GM12878 (cell line): ENCODE data around the gene PCSK6. TPM values are rescaled to one million over a fixed set of nuclear protein-coding genes. Genes with fewer than 3 reads are reported as not detected.

ENCODE experiments used
- ATAC-seq: fragments of 200-7000 bp; cut with Tn5 transposase; 3 replicates; pipeline ENCODE4 v1.9.1; 2020; ENCODE audit warnings: mild to moderate bottlenecking, moderate library complexity
- BruUV-seq: library from RNA; stranded (reverse); fragments of 400-500 nt; replicated peaks from 2 replicates; lab custom pipeline; 2021; lab: Mats Ljungman, UMichigan
- CTCF ChIA-PET: fragments of 300-600 bp; sonication (Branson Sonifier 250); formaldehyde crosslinking; extraction: SDS; loops from one replicate; lab custom pipeline; 2021; ENCODE audit warnings: inconsistent platforms; lab: Yijun Ruan, JAX
- POLR2A ChIA-PET: fragments of 350-600 bp; formaldehyde crosslinking; extraction: SDS; loops from one replicate; lab custom pipeline; 2021; ENCODE audit warnings: inconsistent platforms; lab: Charles Lee
- RAD21 ChIA-PET: fragments of 300-600 bp; sonication (Branson Sonifier 250); formaldehyde crosslinking; loops from one replicate; lab custom pipeline; 2023; ENCODE audit warnings: antibody characterized with exemption; ENCODE audit not compliant: unreplicated experiment; lab: Charles Lee
- SMC1A ChIA-PET: fragments of 300-600 bp; sonication (Branson Sonifier 250); formaldehyde crosslinking; loops from one replicate; lab custom pipeline; 2023; ENCODE audit not compliant: unreplicated experiment, uncharacterized antibody; lab: Charles Lee
- DNase-seq: peaks from one replicate; pipeline ENCODE4 v3.0.0-alpha.2; 2011; ENCODE audit warnings: low read depth, low spot score
- FAIRE-seq: peaks from 3 replicates; lab custom pipeline; 2011; peaks lifted over from hg19 to GRCh38; lab: Jason Lieb, UNC
- H2AFZ ChIP-seq: 2 replicates; pipeline ENCODE4 v1.6.0; 2011; ENCODE audit warnings: low read depth, low read length, control low read depth; ENCODE audit not compliant: control insufficient read depth
- H3K27ac ChIP-seq: 2 replicates; pipeline ENCODE4 v1.5.1; 2011; ENCODE audit warnings: control low read depth; ENCODE audit not compliant: control insufficient read depth, insufficient read depth
- H3K27me3 ChIP-seq, 2 experiments: replicated peaks in 1 of 2; 2 replicates each; pipeline versions ENCODE4 v1.6.0 to v1.6.1; 2011; ENCODE audit warnings: low read length in 1 of 2; ENCODE audit not compliant: control insufficient read depth in 2 of 2, insufficient read depth in 2 of 2
- H3K36me3 ChIP-seq, 2 experiments: 2 replicates each; pipeline ENCODE4 v1.5.1; 2011; ENCODE audit warnings: low read length in 1 of 2; ENCODE audit not compliant: control insufficient read depth in 2 of 2, insufficient read depth in 2 of 2
- H3K4me1 ChIP-seq: 2 replicates; pipeline ENCODE4 v1.6.1; 2011; ENCODE audit warnings: mild to moderate bottlenecking, low read length, moderate library complexity, mixed read lengths; ENCODE audit not compliant: control insufficient read depth, insufficient read depth
- H3K4me2 ChIP-seq: 2 replicates; pipeline ENCODE4 v1.6.0; 2011; ENCODE audit warnings: control low read depth; ENCODE audit not compliant: control insufficient read depth, insufficient read depth
- H3K4me3 ChIP-seq: fragments of 200-600 bp; sonication (generic); 2 replicates; pipeline ENCODE4 v1.5.1; 2016
- H3K79me2 ChIP-seq: 2 replicates; pipeline ENCODE4 v1.6.0; 2011; ENCODE audit warnings: low read length; ENCODE audit not compliant: control insufficient read depth, insufficient read depth
- H3K9ac ChIP-seq: 2 replicates; pipeline ENCODE4 v1.8.0; 2011; ENCODE audit warnings: low read length, control low read depth, mixed read lengths; ENCODE audit not compliant: control insufficient read depth, insufficient read depth
- H3K9me3 ChIP-seq: replicated peaks from 3 replicates; pipeline ENCODE4 v1.5.1; 2011; ENCODE audit warnings: mild to moderate bottlenecking, low read length; ENCODE audit not compliant: control insufficient read depth, insufficient read depth
- H4K20me1 ChIP-seq: 2 replicates; pipeline ENCODE4 v1.6.0; 2011; ENCODE audit not compliant: control insufficient read depth, insufficient read depth
- E2F8 ChIP-seq: fragments of 450-650 bp; IDR thresholded peaks from 2 replicates; pipeline ENCODE4 v1.6.1; 2018; ENCODE audit warnings: mild to moderate bottlenecking, low read depth, moderate library complexity; ENCODE audit not compliant: partially characterized antibody
- PAX8 ChIP-seq: fragments of 450-650 bp; IDR thresholded peaks from 2 replicates; pipeline ENCODE4 v1.6.1; 2017; ENCODE audit warnings: mild to moderate bottlenecking, moderate library complexity
- RELA ChIP-seq: fragments of 450-650 bp; IDR thresholded peaks from 2 replicates; pipeline ENCODE4 v1.8.0; 2014; ENCODE audit warnings: borderline replicate concordance; ENCODE audit not compliant: partially characterized antibody
- RELB ChIP-seq: fragments of 450-650 bp; IDR thresholded peaks from 2 replicates; pipeline ENCODE4 v1.6.1; 2017; ENCODE audit warnings: low read depth, mild to moderate bottlenecking, moderate library complexity
- TAF1 ChIP-seq: IDR thresholded peaks from 2 replicates; pipeline ENCODE4 v1.6.1; 2011; ENCODE audit warnings: mild to moderate bottlenecking, low read depth, low read length, borderline replicate concordance
- TCF12 ChIP-seq: IDR thresholded peaks from 2 replicates; pipeline ENCODE4 v1.6.1; 2011; ENCODE audit warnings: low read depth, mild to moderate bottlenecking, low read length
- ZNF207 ChIP-seq: fragments of 450-650 bp; IDR thresholded peaks from 2 replicates; pipeline ENCODE4 v1.6.1; 2014; ENCODE audit warnings: antibody characterized with exemption, mild to moderate bottlenecking, borderline replicate concordance
- WGBS: methylation state at CpG from one replicate; pipeline ENCODE4 v1.1.6; 2016; ENCODE audit warnings: low lambda C conversion rate; ENCODE audit not compliant: insufficient replicate concordance, insufficient coverage; ENCODE audit errors: missing lambda C conversion rate; 5-methylcytosine and 5-hydroxymethylcytosine counted together
- in situ Hi-C: fragments of 300-500 bp; cut with MboI; formaldehyde crosslinking; loops from 9 replicates; pipeline ENCODE4 v1.14.3; 2018; ENCODE audit warnings: mixed read lengths
- intact Hi-C: fragments of 100-400 bp; cut with micrococcal nuclease; formaldehyde crosslinking; loops from one replicate; pipeline ENCODE4 v1.14.2; 2022; ENCODE audit not compliant: unreplicated experiment
- polyA plus RNA-seq, 11 experiments: library from polyadenylated mRNA; depleted of rRNA in 4 of 11; unstranded in 6 of 11; stranded (reverse) in 5 of 11; fragments of >200 nt; fragmentation: Nextera tagmentation in 4 of 11; fragmentation: Illumina TruSeq in 1 of 11; extraction: Ambion mirVana in 4 of 11; extraction: Trizol in 1 of 11; gene quantifications; 1 replicate in 1 of 11; 2 replicates in 10 of 11; pipeline versions ENCODE4 v1.2.1 to v1.2.3, GENCODE V29; 2011 to 2016; ENCODE audit warnings: inconsistent platforms in 2 of 11, missing spikeins in 2 of 11, low read depth in 1 of 11
- total RNA-seq, 4 experiments: library from RNA; depleted of rRNA in 3 of 4; stranded (reverse); fragments of >200 nt in 3 of 4; fragmentation: Illumina TruSeq in 1 of 4; extraction: Trizol in 1 of 4; gene quantifications; 2 replicates each; pipeline versions ENCODE4 v1.2.1 to v1.2.3, GENCODE V29; 2013 to 2021
- TF ChIP-seq, protein P1 (sequence below): fragments of 450-650 bp; IDR thresholded peaks from 2 replicates; pipeline ENCODE4 v1.6.1; 2018; ENCODE audit warnings: borderline replicate concordance, mild to moderate bottlenecking; ENCODE audit not compliant: partially characterized antibody
- TF ChIP-seq, protein P2 (sequence below): fragments of 450-650 bp; conservative IDR thresholded peaks from 2 replicates; pipeline ENCODE4 v1.6.1; 2017; ENCODE audit warnings: mild to moderate bottlenecking, moderate library complexity

PCSK6 gene
- total and polyA plus RNA-seq, 10 of the 15 experiments (the other 5 are each of a cell fraction or from before 2014, with no cell fraction given) = 0.19 to 0.67 (median 0.25) TPM; not detected in 4

GRCh38 chr15:101535170-101535902, 45.8 kb upstream of the PCSK6 start:
- DNase-seq (no peak), FAIRE-seq (no peak), ATAC-seq (no peak)
- no peaks in the 10 kb centered on the region for H3K79me2 ChIP-seq
- H3K4me2 ChIP-seq = no peak overlapping the region
- no peaks in the 10 kb centered on the region for H4K20me1 ChIP-seq
- BruUV-seq = no TSS peak
- TF ChIP-seq RELB = no peak
- no peak for TF ChIP-seq ZNF207
- TF ChIP-seq, protein P1, sequence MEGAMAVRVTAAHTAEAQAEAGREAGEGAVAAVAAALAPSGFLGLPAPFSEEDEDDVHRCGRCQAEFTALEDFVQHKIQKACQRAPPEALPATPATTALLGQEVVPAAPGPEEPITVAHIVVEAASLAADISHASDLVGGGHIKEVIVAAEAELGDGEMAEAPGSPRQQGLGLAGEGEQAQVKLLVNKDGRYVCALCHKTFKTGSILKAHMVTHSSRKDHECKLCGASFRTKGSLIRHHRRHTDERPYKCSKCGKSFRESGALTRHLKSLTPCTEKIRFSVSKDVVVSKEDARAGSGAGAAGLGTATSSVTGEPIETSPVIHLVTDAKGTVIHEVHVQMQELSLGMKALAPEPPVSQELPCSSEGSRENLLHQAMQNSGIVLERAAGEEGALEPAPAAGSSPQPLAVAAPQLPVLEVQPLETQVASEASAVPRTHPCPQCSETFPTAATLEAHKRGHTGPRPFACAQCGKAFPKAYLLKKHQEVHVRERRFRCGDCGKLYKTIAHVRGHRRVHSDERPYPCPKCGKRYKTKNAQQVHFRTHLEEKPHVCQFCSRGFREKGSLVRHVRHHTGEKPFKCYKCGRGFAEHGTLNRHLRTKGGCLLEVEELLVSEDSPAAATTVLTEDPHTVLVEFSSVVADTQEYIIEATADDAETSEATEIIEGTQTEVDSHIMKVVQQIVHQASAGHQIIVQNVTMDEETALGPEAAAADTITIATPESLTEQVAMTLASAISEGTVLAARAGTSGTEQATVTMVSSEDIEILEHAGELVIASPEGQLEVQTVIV = no peak
- no peak for TF ChIP-seq TAF1
- TF ChIP-seq E2F8 = no peak
- TF ChIP-seq, protein P2, sequence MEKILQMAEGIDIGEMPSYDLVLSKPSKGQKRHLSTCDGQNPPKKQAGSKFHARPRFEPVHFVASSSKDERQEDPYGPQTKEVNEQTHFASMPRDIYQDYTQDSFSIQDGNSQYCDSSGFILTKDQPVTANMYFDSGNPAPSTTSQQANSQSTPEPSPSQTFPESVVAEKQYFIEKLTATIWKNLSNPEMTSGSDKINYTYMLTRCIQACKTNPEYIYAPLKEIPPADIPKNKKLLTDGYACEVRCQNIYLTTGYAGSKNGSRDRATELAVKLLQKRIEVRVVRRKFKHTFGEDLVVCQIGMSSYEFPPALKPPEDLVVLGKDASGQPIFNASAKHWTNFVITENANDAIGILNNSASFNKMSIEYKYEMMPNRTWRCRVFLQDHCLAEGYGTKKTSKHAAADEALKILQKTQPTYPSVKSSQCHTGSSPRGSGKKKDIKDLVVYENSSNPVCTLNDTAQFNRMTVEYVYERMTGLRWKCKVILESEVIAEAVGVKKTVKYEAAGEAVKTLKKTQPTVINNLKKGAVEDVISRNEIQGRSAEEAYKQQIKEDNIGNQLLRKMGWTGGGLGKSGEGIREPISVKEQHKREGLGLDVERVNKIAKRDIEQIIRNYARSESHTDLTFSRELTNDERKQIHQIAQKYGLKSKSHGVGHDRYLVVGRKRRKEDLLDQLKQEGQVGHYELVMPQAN = no peak
- TF ChIP-seq RELA = no peak
- TF ChIP-seq PAX8 = no peak
- no peak for TF ChIP-seq TCF12
- H3K27me3 ChIP-seq = peaks cover 0 to 2% of the 10 kb centered on the region in 2 experiments; a peak in 2 of 4 replicates
- CTCF ChIA-PET = no interaction called here
- intact Hi-C loops = no loop called here
- H3K4me3 ChIP-seq = no peak overlapping the region
- SMC1A ChIA-PET = no interaction called here
- no peak overlapping the region for H3K9ac ChIP-seq
- H3K9me3 ChIP-seq = no peaks in the 10 kb centered on the region
- H3K27ac ChIP-seq = no peak overlapping the region
- H3K4me1 ChIP-seq = no peaks in the 10 kb centered on the region
- POLR2A ChIA-PET = no interaction called here
- no peaks in the 10 kb centered on the region for H3K36me3 ChIP-seq
- WGBS = 54% methylated on average over 29 of the region's 29 CpGs
- RAD21 ChIA-PET = no interaction called here
- H2AFZ ChIP-seq = no peak overlapping the region
- in situ Hi-C loops = no loop called here
